Left lung (tissue), 10 donors: ENCODE results near the gene RNF121. TPM values are rescaled to one million over a fixed set of nuclear protein-coding genes. Genes with fewer than 3 reads are reported as not detected.

Experiments used
- ATAC-seq: fragments of 200-7000 bp; cut with Tn5 transposase; one replicate; pipeline ENCODE4 v1.9.1; 2020; ENCODE audit warnings: moderate library complexity
- DNase-seq, 4 donors: peaks; one replicate each; pipeline ENCODE4 v3.0.0-alpha.2; 2013 to 2020
- H3K27ac ChIP-seq, 2 donors: fragments of 200-600 bp; sonication (generic) in 1 of 2; one replicate each; pipeline versions ENCODE4 v1.5.0 to v1.8.0; 2020 to 2021
- H3K27me3 ChIP-seq, 2 donors: fragments of 200-600 bp; sonication (generic) in 1 of 2; one replicate each; pipeline versions ENCODE4 v1.5.0 to v1.8.0; 2020 to 2021
- H3K36me3 ChIP-seq, 2 donors: fragments of 200-600 bp; sonication (generic) in 1 of 2; one replicate each; pipeline versions ENCODE4 v1.5.0 to v1.8.0; 2020 to 2021
- H3K4me1 ChIP-seq, 2 donors: fragments of 200-600 bp; one replicate each; pipeline ENCODE4 v1.8.0; 2021
- H3K4me3 ChIP-seq, 2 donors: fragments of 200-600 bp; sonication (generic) in 1 of 2; one replicate each; pipeline versions ENCODE4 v1.5.0 to v1.8.0; 2020 to 2021; ENCODE audit warnings: mild to moderate bottlenecking in 1 of 2
- H3K9me3 ChIP-seq, 2 donors: fragments of 200-600 bp; sonication (generic) in 1 of 2; one replicate each; pipeline versions ENCODE4 v1.5.0 to v1.8.0; 2020 to 2021
- CTCF ChIP-seq, 2 donors: fragments of 200-600 bp; sonication (generic) in 1 of 2; IDR thresholded peaks; one replicate each; pipeline versions ENCODE4 v1.5.0 to v1.8.0; 2021; ENCODE audit warnings: antibody characterized with exemption in 2 of 2
- intact Hi-C, 2 donors: fragments of 100-400 bp; cut with DNase I; formaldehyde crosslinking; loops; one replicate each; pipeline versions ENCODE4 v1.11.2 to v1.14.2; 2022
- polyA plus RNA-seq, 6 donors: library from polyadenylated mRNA; unstranded; fragments of 120-200 nt; gene quantifications; one replicate each; pipeline ENCODE4 v1.2.1, GENCODE V29; 2013; ENCODE audit not compliant: insufficient read length in 6 of 6
- total RNA-seq, 2 donors: library from RNA; stranded (reverse); fragmentation: NEBNext Ultra II Directional; extraction: Animal tissue kit (Norgen Biotek cat#: 25700); gene quantifications; one replicate each; pipeline ENCODE4 v1.2.1, GENCODE V29; 2021
- donor health status: DM: no; HTN: yes; CAD: no.
- donor health status: DM: no; HTN: no; CAD: no.

Gene RNF121
- total and polyA plus RNA-seq, 8 donors: 30.3 to 40.6 (median 33.8) TPM

GRCh38 chr11:72002841-72003775 lies 74.3 kb downstream of the RNF121 start:
- no peaks in the 10 kb centered on the region for H3K9me3 ChIP-seq
- no peak for DNase-seq
- peaks cover 3 to 80% of the 10 kb centered on the region in 2 donors for H3K36me3 ChIP-seq

GRCh38 chr11:72003776-72004171 lies 74.9 kb downstream of the RNF121 start:
- Histone ChIP-seq H3K4me1 (peaks cover 9 to 24% of the 10 kb centered on the region in 2 donors), H3K4me3 (no peak overlapping the region), H3K27ac (no peak overlapping the region), H3K36me3 (peaks cover 3 to 87% of the 10 kb centered on the region in 2 donors), H3K27me3 (no peaks in the 10 kb centered on the region), H3K9me3 (no peaks in the 10 kb centered on the region)
- TF ChIP-seq CTCF (IDR thresholded peaks at IDR 0.05): no peak
- ATAC-seq: no peak
- peak in 1 of 4 donors; percentile 75 for DNase-seq
- intact Hi-C loops: no loop called here

More at GRCh38 chr11:72002841-72003775, 74.3 kb downstream of the RNF121 start:
- no peak for TF ChIP-seq CTCF (IDR thresholded peaks at IDR 0.05)
- H3K27ac ChIP-seq: no peak overlapping the region
- intact Hi-C loops: no loop called here
- no peaks in the 10 kb centered on the region for H3K27me3 ChIP-seq
- no peak overlapping the region for H3K4me3 ChIP-seq
- H3K4me1 ChIP-seq: peaks cover 9 to 31% of the 10 kb centered on the region in 2 donors
- ATAC-seq: no peak

- ATAC-seq (no peak), DNase-seq (no peak)
- Histone ChIP-seq H3K4me3 (no peak overlapping the region), H3K9me3 (no peaks in the 10 kb centered on the region), H3K27me3 (no peaks in the 10 kb centered on the region), H3K36me3 (peaks cover 3 to 97% of the 10 kb centered on the region in 2 donors), H3K27ac (no peak overlapping the region), H3K4me1 (peaks cover 3 to 15% of the 10 kb centered on the region in 2 donors)
- no peak for TF ChIP-seq CTCF (IDR thresholded peaks at IDR 0.05)
- intact Hi-C loops: no loop called here
Observed at GRCh38 chr11:72004515-72005346, 75.9 kb downstream of the RNF121 start.

GRCh38 chr11:72005347-72006260 lies 76.8 kb downstream of the RNF121 start:
- intact Hi-C loops: no loop called here
- Histone ChIP-seq H3K4me1 (peaks cover 0 to 7% of the 10 kb centered on the region in 2 donors), H3K27me3 (no peaks in the 10 kb centered on the region), H3K27ac (no peak overlapping the region), H3K4me3 (no peak overlapping the region), H3K36me3 (peaks cover 3 to 100% of the 10 kb centered on the region in 2 donors), H3K9me3 (no peaks in the 10 kb centered on the region)
- DNase-seq: no peak
- no peak for TF ChIP-seq CTCF (IDR thresholded peaks at IDR 0.05)
- no peak for ATAC-seq
